Transverse colon (tissue), 3 donors: ENCODE results near the gene UNC13A.

ENCODE experiments used
- CTCF ChIP-seq, 5 experiments: fragments of 200-600 bp in 3 of 5; fragments of 450-650 bp in 2 of 5; sonication (generic) in 3 of 5; IDR thresholded peaks; 1 replicate in 2 of 5; 2 replicates in 3 of 5; pipeline ENCODE4 v1.5.1; 2016 to 2017; ENCODE audit warnings: antibody characterized with exemption in 5 of 5, inconsistent platforms in 3 of 5, mild to moderate bottlenecking in 2 of 5, moderate library complexity in 1 of 5
- POLR2A ChIP-seq: fragments of 450-650 bp; IDR thresholded peaks from one replicate; pipeline ENCODE4 v1.6.1; 2016; ENCODE audit warnings: antibody characterized with exemption, mild to moderate bottlenecking, moderate library complexity

GRCh38 chr19:17562097-17562496, 126.1 kb downstream of the UNC13A start:
- TF ChIP-seq CTCF (IDR thresholded peaks at IDR 0.05) (no peak), POLR2A (no peak)
